Activated CD8-positive, alpha-beta memory T cell treated with anti-CD3 and anti-CD28 coated beads for 24 hours (primary cell): ENCODE measurements around the gene PPIF.

Source experiments
- DNase-seq: peaks from one replicate; pipeline ENCODE4 v3.0.0-alpha.2; 2020

Gene PPIF

DNA sequence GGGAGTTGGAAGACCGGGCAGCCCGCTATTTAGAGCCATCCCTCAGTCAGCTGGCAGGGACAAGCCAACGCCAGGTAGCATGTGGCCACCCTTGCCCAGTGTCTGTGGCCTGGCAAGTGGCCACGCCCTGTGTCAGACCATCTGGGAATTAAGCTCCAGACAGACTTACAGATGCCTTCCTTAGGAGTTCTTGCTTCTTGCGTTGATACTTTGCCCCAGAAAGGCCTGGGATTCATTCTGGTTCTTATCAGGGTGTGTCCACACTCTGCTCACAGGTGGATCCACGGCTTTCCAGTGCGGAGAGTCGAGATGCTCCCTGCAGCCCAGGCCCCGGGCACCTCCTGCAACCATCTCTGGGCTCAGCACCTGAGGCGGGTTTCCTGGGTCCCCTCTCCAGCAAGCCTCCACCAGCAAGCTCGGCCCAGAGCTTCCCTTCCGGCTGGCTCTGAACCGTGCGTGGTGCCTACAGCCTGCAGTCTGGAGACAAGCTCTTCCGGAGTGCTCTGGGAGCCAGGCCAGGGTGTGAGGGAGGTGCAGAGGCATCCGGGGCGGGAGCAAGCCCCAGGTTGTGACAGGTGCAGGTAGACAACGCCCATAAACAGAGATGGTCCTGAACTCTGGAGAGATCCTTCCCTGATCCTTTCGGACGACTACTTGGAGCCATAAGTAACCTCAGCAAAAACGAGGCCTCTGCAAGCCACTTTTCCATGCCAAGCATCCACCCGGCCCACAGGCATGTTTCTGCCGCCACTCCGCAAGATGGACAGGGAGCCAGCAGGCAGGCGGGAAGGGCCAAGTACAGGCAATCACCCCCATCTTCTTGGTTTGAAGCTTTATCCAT lies 32.3 kb upstream of the PPIF start:
- no peak for DNase-seq

DNA sequence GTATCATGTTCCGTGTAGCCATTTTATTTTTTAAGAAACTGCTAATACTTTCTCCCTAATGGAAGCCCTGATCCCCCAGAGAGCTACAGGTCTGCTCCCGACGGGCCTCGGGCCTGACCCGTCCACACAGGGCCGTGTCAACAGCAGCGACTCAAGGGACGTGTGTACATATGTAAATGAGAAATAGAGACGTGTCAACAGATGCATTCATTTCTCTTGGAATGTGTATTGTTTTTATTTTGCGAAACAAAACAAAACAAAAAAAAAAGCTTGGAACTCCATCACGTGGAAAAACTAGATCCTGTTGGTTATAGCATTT lies 31.7 kb upstream of the PPIF start:
- DNase-seq, result no peak

DNA sequence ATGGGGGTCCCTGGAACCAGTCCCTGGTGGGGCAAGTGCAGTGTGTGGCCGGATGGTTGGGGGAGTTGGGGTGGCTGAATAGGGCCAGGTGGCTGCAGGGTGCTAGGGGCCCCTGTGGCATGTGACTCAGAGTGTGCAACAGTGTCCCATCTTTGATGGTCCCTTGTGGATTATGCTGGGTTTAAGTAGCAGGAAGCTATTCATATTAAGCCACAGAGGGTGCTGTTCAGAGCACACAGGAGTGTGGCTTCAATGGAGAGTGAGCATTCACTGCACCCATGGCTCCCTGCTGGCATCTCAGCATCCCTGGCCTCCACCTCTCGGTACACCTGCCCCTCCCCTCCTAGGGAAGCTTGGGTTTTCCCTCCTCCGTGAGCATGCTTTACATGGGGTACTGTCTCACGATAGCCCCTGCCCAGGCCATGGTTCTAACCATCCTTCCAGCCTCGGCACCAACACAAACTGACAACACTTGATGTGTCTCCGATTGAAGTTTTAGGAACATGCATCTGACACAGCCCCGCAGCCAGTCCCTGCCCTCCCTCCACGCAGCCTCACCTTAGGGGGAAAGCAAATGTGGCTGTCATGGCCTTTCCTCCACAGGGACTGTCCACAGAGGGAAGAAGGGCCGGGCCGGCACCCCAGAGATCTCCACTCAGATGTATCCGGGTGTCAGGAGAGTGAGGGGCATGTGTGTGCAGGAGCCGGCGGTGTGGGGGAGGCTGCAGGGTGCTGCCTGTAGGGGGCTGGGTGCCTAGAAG lies 30.4 kb upstream of the PPIF start:
- peak; percentile 68 for DNase-seq

DNA sequence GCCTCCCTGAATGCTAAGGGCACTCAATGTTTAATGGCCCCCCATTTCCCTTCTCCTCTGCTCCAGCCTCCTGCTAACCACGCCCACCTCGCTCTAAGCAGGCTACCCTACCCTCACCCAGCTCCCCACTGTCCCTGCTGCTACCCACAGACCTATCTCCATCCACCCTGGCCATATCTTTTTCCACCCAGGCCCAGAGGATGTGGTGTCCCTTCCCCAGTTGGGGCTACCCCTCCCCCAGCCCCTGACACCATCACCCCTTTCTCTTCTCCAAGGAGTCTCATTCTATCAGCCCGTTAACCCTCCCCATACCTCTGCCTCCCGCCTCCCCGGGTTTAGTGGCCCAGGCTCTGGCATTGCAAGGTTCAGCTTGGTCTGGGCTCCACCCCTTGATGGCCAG lies 28.9 kb upstream of the PPIF start:
- no peak for DNase-seq

DNA sequence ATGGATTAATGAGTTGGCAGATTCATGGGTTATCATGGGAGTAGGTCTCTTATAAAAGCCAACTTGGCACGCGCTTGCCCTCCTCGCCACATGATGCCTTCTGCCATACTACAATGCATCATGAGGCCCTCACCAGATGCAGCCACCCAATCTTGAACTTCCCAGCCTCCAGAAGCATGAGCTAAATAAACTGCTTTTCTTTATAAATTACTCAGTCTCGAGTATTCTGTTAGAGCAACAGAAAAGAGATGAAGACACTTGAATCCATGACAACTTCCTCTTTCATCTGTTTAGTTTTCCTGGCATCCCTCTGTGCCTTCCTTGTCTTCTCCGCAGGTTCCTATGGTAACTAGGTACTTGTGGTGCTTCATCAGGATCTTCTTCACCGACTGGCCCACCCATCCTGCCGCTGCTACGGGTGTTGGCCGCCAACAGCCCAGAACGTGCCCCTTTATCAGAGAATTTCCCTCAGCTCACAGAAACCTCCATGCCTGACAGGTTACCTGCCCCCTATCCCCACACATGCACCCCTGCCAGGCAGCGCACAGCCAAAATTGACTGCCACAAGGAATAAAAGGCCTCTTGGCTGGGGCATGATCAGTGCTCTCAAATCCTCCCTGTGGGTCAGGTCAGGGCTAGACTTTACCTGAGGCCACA lies 28.0 kb upstream of the PPIF start:
- DNase-seq, result no peak

DNA sequence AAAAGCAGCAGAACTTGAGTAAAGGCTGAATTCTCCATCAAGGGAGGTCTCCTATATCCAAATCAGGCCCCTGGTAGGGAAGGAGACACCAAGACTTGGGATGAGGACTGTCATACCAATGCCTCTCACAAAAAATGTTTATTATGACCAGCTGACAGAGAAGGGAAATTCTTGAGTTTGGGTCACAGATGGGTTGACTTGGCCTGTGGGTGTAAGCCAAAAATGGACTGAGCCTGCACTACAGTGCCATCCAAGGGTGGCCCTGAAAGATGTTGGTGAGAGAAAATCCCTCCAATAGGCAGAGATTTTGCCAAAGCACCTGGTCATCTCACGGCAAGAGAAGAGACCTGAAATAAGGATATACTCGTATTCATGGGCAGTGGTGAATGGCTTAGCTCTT lies 27.0 kb upstream of the PPIF start:
- no peak for DNase-seq

DNA sequence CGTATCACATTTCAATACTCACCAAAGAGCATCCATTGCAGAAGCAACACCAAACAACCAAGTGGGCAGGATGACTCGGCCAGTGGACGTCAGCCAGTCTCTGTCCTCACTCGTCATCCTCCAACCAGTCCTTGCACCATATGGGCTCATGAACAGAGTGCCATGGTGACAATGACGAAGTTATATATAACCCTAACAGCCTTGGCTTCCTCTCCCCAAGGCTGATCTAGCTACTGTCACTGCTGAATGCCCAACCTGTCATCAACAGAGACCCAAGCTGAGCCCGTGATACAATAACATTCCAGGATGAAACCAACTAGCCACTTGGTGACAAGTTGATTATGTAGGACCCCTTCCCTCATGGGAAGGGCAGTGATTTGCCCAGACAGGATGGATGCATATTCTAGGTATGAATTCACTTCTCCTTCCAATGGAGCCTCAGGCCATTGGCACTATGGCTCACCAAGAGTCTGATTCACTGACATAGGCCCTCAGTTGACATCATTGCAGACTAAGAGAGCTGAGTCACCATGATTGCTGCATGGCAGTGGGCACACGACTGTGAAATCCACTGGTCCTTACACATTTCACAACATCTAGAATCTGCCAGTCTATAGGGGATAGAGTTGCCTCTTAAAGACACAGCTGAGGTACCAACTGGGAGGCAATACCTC lies 26.3 kb upstream of the PPIF start:
- DNase-seq, result no peak

DNA sequence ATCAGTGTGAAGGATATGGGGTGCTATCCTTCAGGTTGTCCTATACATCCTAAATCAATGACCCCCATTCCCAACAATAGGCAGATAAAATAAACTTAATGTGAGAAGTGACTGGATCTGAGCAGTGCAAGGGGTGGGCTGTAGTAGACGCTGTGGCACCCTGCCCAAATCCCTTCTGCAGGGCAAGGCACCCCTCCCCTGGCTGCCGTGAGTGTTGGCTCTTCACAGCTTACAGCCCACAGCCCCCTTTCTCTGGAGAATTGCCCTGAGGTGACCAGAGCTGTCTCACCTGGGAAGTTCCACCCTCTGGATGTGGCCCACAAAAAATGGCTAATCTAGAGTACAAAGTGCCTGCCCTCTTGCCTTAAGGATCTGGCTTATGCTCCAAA lies 25.8 kb upstream of the PPIF start:
- no peak for DNase-seq

DNA sequence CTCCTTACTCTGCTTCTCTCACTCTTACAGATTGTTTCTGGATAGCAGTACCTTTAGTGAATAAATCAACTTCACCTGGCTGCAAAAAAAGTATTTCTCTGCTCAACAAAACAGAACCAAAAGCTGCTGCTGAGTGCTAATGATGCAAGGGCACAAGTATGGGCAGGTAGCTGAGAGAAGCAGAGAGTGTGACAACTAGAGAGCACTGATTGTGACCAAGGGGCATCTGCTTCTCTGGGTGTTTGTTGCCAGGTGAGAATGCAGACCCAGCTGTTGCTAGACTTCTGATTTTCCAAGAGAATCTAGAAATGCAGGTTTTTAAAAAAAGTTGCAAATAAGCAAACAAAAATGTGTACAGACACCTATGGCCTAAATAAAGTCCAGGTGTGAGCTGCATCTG lies 25.3 kb upstream of the PPIF start:
- no peak for DNase-seq

DNA sequence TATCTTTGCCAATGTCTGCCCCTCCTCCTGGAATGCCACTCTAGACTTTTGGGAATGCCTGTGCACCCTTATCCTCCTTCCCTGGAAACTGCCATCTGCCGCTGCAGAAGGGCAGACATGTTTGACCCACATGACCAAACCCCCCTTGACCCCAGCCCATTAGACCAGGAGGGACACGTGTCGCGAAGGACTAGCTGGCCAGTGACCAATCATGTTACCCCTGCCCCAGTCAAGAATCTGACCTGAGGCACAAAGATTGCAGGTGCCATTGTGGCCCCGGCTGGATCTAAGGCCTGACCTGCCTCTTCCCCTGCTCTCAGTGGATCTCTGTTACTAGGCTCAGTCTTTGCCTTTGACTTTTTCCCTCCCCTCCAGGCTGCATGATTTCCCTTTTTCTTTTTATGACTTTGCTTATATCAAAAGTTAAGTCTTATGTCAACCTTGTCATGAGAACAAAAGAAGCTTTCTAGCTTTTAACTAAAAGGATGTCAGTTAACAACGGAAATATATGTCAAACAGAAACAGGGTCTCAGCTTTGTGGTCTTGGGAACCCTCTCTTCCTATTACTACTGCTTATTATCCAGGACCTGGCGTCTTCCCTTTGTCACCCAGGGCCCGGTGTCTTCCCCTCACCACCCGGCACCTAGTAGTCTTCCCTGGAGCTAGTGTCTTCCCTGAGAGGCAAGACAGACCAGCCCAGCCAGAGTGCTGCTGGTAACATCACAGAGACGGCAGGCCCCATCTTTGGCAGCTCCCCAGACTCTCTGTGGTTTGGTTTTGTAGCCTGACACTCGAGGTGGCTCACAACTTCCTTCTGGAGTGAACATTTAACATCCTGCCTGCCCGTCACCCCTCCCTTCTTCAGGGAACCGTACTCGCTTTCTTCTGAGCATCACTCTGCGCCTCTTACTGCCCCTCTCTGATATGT lies 24.4 kb upstream of the PPIF start:
- DNase-seq, result peak; percentile 90

DNA sequence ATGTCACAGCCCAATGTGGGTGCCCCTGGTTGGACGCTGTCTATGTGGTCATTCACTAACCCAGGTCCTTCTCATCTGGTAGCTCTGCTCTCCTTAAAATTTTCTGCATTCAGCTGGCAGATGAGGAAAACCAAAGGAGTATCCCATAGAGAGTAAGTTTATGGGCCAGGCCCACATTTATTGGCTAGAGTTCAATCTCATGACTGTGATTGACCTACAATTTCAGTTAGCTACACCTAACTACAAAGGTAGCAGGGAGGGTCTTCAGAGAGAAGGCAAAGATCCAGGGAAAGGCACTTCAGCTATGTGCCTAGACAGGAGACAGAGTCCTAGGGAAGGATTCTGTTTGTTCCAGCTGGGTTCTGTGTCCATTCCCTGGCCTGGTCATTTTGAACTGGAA lies 23.7 kb upstream of the PPIF start:
- DNase-seq, result no peak

DNA sequence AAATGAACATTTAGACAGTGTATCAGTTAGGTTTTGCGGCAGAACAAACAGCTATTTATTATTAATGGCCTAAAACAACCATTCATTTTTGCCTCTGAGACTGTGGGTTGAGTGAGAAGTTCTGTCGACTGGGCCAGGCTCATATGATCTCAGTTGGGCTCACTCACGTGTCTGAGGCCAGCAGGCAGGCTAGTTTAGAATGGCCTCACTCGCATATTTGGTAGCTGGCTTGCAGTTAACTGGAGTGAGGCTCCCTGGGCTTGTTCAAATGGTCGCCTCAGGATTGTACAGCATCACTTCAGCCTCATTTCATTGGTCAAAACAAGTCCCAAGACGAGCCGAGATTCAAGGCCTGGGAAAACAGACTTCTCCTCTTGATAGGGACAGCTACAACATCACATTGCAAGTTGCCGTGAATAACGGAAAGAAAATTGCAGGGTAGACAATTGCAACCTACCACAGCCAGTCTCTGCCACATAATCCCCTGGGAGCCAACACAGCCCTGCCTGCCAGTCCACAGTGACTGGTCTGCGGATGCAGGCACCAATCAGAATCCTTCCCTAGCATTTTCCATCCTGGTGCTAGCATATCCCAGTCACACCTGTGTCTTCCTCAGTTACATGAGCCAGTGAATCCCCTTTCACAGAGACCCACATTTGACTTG lies 23.1 kb upstream of the PPIF start:
- no peak for DNase-seq

DNA sequence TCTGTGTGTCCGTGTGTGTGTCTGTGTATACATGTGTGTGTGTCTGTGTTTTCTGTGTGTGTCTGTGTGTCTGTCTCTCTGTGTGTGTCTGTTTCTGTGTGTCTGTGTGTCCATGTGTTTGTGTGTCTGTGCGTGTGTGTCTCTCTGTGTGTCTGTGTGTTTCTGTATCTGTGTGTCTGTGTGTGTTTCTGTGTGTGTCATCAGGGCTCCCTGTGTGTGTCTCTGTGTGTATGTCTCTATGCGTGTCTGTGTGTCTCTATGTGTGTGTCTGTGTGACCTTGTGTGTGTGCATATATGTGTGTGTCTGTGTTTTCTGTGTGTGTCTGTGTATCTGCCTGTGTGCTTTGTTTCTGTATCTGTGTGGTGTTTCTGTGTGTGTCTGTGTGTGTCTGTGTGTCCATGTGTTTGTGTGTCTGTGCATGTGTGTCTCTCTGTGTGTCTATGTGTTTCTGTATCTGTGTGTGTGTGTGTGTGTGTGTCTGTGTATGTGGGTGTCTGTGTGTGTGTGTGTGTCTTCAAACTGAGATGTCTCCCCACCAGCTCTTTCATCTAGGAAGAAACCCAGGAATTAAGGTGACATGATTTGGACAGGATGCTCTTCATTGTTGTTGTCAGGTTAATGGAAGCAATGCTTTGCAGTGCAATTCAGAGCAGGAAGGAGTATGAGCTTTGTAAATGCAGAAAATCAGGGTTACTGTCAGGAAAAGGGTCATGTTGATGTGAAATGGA lies 20.7 kb upstream of the PPIF start:
- DNase-seq, result no peak

DNA sequence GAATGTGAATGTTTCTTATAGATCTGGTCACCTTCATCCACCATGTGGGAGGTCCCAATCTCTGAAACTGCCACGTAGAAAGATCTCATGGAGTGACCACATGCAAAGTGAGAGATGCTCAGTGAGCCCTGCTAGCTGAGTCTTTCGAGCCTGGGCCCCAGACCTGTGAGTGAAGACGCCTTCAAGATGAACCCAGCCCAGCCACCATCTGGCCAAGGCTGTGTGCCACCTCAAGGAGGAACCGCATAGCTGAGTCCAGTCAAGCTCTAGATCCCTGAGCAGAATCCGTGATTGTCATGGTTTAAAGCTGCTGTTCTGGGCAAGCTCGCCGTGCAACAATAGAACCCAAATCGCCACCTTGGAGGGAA lies 20.2 kb upstream of the PPIF start:
- no peak for DNase-seq

DNA sequence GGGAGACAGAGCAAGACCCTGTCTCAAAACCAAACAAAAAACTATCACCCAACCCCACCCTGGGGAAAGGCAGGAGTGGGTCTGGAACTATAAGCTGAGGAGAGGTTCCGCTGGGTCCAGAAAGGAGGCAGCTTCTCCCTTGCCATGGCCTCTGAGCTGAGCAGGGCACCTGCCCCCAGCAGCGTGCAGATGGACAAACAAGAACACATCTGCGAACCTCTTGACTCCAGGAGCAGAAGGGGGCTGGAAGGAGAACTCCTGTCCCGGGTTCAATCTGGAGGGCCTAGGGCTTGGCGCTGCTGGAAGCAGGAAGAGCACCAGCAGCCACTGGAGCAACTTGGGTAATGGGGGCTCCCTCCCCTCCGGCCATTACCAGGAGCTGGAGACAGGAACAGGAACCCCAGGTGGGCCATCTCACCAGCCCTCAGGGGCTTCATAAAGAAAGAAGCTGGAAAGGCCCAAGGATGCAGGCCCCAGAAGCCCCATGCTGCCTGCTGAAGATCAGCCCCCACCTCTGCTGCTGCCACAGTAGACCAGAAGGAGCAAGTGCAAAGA lies 19.0 kb upstream of the PPIF start:
- no peak for DNase-seq

DNA sequence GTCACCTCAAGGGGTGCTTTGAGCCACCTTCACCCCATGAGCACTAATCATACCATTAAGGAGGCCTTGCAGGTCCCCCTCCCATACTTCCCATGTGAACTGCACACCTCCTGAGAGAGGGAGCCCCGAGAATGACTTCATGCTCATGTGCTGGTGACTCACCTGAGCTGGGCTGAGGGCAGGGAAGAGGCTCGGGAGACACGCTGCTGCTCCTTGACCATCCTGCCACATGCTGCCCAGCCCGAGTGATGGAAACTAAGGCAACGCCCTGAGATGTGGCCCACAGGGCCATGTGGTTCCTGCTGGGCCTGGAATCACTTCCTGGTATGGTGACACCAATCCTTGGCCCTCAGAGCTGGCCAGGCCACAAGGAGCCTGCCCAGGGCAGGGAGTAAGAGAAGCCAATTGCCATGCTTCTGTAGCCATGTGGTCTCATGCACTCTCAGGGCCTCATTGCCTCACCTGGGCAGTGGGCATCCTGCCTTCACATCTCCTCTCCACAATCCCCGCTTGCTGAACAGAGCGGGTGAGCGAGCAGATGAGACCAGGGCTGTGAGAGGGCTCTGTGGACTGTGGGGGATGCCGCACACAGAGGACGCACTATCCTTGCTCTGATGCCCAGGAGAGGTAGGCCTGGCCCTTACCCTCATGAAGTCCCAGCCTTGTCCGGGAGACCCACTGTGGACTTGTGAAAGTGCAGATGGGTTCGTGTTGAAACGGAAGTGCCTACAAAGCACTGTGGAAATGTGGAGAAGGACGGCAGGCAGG lies 18.3 kb upstream of the PPIF start:
- DNase-seq, result no peak

DNA sequence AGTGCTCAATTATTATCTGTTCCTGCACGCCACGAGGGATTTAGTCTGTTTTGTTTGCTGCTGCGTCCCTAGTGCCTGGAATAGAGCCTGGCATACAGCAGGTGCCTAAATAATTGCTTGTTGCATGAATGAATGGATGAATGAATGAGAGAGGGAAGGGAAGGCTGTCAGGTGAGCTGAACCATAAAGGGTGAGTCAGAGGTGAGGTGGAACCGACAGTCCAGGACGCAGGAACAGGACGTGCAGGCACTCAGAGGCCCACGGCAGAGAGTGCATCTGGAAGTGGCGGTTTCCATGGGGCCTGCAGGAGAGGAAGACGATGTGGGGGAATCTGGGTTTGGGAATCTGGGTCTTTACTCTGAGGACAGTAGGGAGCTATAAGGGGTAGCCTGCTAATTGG lies 17.7 kb upstream of the PPIF start:
- no peak for DNase-seq

DNA sequence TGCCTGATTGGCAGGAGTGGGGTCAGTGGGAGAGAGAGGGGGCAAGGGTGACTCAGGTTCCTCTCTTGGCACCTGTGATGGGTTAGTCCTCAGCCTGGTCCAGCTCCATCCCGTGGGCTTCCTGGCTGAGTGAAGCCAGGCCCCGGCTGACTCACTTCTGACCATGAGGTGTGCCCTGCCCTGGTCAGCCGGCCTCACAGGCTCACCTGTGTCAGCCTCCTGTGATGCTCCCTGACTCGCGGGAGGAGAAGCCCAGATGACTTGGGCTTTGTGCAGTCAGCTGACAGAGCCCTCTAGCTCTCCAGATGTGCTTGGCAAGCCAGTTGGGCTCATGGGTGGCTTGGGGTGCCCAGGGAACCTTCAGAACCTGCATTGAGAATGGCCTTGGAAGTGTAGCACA lies 16.0 kb upstream of the PPIF start:
- no peak for DNase-seq

DNA sequence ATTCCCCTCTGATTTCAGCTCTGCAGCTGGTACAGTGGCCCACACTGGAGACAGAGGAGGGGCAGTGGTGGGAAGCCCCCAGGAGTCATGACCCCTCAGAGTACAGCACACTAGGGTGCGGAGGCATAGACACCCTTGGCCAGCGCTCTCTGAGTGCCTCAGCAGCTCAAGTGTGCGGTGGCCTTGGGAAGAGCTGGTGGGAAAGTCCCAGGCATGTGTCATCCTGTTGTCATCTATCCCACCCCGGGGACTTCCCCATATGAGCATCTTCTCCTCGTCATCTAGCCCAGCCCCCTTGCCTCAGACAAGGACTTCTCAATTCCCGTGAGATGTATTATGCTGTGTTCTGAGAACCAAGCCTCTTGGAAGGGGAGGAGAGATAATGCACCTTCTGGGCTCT lies 15.6 kb upstream of the PPIF start:
- peak; percentile 85 for DNase-seq
